Activated CD8-positive, alpha-beta memory T cell treated with anti-CD3 and anti-CD28 coated beads, Interleukin-2, amount 50 U/mL, for 4 hours (primary cell): ENCODE data around the gene CST9L.
"Not testable (repeated sequence)": the region's sequence is repeated elsewhere in the genome, so short reads cannot be mapped to it uniquely, and the experiment has no call there.

Experiments
- DNase-seq: peaks from one replicate; pipeline ENCODE4 v3.0.0-alpha.2; 2020

Gene CST9L

DNA sequence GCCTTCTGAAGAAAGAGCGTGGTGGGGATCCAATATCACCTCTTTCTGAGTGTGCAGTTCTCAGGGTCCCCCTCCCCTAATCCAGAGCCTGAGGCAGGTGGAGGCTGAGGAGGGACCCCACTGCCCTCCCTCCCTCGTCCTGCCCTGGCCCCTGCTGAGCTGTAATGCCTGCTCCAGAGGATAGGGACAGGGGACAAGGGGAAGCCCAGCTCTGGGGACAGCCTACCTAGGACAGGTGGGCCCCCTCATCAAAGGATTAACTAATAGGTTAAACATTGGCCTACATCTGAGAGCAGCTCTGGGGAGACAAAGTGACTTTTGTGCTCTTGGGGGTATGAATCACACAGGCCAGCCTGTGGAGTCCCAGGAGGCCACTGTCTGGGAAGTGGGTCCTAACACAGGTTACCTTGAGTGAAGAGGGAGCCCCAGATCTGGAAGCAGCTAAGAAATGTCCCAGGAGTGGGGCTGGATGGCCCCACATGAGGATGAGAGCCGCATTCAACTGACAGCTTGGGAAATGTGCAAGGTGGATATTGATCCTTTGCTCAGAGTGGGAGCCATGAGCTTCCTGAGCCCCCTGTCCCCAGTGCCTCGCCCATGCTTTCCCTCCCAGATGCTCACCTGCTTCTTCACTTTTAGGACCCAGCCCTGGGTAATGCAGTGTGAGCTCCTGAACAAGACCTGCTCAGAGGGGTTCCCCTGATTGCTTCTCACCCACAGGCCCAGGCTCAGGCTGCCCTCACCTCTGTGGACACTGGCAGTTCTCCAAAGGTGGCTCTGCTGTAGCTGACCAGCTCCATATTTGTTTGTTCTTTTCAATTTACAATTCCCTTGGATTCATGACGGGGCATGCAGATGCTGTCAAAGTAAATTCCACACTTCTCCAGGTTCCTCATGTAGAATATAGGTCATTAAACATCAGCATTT is 17.8 kb upstream of the CST9L start:
- DNase-seq: no peak

DNA sequence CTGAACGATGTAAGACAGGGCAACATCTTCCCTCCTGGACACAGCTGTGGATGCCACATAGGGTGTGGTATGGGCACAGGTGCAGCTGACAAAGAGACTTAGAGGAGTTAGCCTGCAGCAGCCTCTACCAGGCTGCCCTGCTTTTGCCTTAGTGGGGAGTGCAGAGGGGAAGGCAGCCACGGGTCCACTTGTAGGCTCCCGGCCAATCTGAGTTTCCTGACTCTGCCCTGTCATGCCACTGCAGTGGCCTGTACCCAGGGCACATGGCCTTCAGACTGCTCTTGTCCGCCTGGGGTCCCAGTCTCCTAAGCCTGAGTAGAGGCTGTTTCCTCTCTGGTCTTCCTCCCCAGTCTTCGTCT is 17.1 kb upstream of the CST9L start:
- DNase-seq: no peak

DNA sequence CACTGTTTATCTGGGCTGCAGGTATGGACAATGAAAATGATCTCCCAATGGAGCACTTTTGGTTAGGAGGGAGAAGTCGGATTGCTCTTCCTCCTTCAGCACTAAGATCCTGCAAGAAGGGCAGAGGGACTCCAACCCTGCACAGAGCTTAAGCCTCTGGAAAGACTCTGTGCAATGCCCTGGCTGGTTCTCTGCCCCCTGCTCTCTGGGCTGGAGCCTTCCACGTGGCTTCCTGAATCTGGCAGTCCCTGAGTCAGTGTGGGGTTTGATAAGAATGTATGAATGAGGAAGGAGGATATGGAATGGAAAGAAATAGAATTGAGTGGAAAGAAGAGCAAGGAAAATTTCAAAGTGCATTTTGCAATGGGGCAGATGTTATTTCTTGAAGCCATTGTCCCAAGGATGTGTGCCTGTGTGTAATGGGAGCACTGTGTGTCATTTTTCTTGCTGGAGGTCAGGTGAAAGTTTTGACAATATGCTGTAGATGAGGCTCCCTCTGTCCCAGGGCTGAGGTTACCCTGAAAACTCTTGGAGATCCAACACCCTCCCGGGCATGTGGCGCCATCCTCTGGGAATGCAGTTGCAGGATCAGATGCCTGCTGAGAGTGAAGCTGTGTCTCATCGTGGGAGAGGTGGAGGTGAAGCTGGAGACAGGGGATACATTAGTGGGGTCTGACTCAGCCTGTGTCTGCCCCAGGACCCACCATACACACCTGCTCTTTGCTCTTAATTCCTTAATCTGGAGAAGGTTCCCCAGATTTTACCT is 16.3 kb upstream of the CST9L start:
- DNase-seq: no peak

DNA sequence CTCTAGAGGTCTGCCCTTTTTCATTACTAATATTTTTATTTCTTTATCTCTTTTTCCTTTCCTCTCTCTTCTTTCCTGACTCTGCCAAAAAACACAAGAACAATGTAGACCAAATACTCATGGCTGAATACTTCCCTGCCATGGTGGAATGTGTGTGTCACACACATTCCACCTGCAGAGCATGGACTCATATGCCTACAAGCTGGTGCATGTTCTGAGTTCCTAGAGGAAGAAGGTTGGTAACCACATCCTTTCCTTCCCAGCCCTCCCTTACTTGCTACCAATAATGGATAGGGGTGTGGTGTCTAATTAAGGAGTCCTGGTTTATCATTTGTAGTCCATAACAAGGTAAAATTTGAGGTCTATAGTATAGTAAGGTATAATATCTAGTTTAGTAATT is 15.2 kb upstream of the CST9L start:
- DNase-seq: no peak

DNA sequence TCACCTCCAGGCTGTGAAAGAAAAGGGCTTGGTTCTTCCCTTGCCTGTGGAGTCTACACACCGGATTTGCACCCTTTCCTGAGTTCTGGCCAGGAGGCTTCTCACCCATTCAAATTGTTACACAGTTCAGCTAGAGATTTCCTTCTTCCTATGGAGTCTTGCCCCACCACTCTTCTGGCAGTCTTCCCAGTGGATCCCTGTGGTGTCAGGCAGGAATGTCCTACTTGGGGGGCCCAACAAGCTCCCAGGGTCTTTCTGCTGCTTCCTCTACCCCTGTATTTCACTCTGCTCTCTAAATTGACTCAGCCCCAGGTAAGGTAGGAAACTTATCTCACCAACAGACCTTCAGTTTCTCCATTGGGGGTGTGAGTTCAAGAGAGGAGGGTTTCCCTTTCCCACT is 14.0 kb upstream of the CST9L start:
- no peak for DNase-seq

DNA sequence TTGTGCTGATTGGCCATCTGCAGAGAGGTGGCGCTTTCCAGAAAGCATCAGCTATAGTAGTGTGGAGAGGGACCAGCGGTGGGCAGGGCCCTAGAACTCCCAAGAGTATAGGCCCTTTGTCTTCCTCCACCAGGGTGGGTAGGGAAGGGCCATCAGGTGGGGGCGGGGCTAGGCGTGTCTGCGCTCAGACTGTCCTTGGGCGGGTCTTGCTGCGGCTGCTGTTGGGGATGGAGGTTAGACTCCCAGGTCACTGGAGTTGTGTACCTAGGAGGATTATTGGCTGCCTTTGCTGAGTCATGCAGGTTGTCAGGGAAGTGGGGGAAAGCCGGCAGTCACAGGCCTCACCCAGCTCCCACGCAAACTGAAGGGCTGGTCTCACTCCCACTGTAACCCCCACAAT is 13.5 kb upstream of the CST9L start:
- DNase-seq: not testable (repeated sequence)

DNA sequence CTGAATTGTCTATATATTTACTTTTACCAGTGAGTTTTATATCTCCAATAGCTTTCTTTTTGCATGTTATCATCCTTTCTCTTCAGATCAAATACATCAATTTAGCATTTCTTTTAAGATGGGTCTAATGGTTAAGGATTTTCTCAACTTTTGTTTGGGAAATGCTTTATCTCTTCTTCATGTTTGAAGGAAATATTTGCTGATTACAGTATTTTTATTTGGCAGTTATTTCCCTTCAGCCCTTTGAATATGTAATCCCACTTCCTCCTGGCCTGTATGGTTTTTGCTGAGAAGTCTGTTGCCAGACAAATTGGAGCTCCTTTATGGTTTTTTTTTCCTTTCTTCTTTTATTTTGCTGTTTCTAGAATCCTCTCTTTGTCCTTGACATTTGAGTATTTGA is 6.7 kb upstream of the CST9L start:
- DNase-seq: no peak

DNA sequence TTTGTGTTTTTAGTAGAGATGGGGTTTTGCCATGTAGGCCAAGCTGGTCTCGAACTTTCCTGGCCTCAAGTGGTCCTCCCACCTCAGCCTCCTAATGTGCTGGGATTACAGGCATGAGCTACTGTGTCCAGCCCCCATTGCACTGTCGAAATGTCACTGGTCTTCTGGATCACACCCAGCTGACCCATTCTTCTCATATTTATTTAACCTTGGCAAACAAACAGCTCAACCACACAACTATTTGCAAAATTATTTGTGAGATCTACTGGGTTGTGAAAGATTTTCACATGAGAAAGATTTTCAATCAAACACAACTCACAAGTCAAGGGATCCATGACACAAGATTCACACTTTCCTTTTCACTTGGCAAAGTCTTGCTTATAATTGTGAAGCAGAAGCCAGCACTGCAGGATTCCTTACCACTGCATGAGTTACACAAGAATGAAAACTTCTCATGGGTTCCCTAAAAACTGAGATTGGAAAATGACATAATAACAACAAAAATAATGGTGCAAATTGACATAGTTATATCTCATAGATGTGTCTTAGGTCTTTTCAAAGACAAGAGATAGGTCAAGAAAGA is 2.0 kb upstream of the CST9L start:
- no peak for DNase-seq

DNA sequence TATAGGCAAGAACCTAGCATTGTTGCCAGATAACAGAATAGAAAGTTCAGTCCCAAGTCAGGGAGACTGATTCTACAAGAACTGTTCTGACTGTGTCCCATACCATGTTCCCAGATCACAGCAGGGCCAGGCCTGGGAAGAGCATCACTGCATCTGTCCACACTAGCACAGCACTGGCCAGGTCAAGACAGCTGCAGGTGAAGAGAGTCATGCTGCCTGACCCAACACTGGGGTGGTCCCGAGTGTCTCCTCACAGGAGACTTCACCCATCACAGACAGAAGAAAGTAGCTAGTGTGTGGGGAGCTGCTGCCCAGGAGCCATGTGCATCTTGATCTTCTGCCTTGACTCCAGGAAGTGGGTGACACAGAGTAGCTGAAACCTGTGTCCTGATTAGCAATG is 1.3 kb upstream of the CST9L start:
- DNase-seq: no peak

DNA sequence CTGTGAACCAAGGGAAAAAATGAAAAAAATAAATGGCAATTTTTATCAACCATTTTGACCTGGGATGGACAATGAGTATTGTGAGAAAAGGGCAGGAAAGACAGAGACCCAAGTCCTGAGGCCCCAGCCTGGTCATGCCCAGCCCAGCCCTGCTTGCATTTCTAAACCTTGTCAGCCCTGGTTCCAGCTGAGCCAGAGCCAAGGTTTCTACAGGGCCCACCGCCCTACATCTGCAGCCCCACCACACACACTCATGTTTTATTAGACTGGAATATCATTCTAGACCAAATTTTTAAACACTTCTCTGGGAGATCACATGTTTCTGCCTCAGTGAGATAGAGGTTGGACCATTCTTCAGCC is 667 bp upstream of the CST9L start:
- no peak for DNase-seq

DNA sequence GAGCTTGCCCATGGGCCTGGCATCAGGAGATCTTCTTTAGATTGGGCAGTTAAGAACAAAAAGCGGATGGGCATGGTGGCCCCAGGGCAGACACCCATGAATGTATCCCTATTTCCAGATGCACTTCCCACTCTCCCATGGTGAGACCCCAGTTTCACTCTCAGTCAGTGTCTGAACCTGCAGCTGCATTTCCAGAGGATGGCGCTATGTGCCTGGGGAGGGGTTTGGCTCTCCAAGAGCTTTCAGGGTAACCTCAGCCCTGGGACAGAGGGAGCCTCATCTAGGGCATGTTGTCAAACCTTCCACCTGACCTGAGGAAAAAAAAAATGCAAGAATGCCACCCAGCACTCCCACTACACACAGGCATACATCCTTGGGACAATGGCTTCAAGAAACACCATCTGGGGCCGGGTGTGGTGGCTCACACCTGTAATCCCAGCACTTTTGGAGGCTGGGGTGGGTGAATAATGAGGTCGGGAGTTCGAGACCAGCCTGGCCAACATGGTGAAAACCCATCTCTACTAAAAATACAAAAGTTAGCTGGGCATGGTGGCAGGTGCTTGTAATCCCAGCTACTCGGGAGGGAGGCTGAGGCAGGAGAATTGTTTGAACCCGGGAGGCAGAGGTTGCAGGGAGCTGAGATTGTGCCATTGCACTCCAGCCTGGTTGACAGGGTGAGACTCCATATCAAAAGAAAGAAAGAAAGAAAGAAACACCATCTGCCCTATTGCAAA is 1.9 kb downstream of the CST9L start:
- no peak for DNase-seq

DNA sequence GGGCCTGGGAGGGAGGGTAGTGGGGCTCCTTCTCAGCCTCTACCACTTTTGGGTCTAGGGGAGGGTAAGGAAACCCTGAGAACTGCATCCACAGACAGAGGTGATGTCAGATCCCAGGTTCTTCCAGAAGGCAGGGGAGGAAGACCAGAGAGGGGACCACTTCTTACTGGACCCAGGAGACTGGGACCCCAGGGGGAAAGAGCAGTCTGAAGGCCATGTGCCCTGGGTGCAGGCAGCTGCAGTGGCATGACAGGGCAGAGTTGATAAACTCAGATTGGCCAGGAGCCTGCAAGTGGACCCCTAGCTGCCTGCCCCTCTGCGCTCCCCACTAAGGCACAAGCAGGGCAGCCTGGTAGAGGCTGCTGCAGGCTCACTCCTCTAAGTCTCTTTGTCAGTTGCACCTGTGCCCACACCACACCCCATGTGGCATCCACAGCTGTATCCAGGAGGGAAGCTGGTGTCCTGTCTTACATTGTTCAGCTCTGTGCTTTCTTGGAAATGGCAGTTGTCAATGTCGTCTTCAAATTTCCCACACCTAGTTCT is 2.7 kb downstream of the CST9L start:
- no peak for DNase-seq

DNA sequence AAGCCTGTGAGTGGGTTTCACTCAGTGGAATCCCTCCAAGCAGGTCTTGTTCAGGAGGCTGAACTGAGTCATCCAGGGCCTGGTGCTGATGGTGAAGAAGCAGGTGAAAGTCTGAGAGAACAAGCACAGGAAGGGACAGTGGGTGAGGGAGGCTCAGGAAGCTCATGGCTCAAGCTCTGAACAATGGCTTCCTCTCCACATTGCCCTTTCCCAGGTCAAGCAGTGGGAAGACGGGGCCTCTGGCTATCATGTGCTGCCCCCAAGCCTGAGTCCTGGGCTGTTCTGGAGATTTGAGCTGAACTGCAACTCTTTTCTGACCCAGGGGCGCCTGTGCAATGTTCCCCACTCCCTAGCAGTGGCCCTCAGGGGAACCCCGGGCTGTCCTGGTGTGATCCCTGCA is 3.4 kb downstream of the CST9L start:
- no peak for DNase-seq

DNA sequence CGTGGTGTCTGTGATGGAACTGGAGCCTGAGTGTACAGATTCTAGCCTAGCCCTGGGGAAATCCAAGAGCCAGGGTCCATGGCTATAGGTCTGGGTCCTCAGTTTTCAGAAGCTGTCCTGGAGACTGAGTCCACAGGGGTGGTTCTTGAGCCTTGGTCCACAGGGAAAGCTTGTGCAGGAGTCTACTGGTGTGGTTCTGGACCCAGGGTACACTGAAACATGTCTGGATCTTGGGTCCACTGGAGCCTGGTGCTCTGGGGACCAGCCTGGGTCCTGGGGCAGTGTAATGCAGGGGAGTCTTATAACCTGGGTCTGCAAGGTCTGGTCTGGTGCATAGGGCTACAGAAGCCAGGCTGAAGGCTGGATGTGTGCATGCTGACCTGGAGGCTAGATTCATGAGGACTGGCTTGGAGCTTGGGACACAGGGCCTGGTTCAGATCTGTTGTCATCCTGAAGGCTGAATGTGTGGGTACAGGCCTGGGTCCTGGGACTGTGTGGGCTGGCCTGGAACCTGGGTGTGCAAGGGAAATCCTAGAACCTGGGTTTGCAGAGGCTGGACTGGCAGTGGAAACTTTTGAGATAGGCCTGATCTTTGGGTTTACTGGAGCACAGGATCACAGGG is 5.5 kb downstream of the CST9L start:
- DNase-seq: no peak

DNA sequence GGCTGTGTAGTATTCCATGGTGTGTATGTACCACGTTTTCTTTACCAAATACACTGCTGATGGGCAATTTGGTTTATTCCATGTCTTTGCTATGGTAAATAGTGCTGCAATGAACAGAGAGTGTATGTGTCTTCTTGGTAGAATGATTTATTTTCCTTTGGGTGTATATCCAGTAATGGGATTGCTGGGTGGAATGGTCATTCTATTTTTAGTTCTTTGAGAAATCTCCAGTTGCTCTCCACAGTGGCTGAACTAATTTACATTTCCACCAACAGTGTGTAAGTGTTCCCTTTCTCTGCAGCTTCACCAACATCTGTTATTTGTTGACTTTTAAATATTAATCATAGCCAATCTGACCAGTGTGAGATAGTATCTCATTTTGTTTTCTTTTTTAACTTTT is 13.9 kb downstream of the CST9L start:
- no peak for DNase-seq

DNA sequence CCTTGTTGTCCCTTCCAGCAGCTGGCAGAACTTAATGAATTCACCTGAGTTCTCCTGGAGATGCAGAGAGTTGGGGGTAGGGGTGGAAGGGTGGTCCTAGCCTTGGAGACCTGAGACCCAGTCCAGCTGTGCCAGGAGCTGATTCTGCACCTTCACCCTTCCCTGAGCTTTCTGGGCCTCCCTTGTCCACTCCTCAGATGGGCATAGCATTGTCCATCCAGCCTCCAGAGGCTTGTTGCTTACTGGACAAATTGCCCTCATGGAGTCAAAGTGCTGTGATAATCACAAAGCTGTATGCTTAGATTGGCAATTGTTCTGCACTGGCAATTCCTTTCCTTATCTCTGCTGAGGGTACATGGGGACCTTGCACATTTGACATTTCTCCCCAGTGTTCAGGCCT is 16.5 kb downstream of the CST9L start:
- DNase-seq: no peak

DNA sequence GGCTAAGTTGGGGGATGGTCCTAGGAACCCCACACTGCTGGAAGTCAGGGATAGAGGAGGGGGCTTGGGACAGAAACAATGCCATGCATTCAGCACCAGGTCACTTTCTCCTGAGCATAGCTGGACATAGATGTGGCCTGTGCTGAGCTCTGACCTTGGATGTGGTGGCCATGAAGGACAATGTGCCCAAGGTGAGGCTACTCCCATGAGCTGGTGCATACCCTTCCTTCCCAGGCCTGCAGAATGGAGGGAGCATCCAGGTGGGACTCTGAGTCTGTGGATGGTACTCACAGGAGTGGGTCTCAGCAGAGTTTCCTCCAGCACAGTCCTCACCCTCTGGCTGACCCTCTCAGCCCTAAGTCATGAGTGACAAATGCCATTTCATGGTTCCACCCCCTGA is 16.9 kb downstream of the CST9L start:
- no peak for DNase-seq

DNA sequence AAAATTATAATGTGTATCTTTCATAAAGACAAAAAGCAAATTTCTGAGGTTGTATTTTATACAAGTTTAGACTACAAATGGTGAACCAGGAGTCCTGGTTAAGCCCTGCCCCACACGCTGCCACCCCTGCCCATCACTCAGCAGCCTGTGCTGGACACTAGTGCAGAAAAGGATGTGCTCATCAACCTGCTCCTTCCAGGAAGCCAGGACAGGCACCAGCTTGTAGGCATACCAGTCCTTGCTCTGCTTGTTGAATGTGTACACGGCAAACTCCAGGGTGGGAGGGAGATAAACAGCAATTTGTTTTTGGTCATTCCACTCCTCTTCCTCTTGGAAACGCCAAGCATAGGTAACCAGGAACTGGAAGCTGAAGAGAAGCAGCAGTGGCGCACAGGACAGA is 18.1 kb downstream of the CST9L start:
- DNase-seq: no peak

DNA sequence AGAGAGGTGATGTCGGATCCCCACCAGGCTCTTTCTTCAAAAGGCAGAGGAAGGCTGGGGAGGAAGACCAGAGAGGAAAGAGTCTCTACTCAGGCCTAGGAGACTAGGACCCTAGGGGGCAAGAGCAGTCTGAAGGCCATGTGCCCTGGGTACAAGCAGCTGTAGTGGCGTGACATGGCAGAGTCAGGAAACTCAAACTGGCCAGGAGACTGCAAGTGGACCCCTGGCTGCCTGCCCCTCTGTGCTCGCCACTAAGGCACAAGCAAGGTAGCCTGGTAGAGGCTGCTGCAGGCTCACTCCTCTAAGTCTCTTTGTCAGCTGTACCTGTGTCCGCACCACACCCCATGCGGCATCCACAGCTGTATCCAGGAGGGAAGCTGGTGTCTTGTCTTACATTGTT is 19.9 kb downstream of the CST9L start:
- no peak for DNase-seq

DNA sequence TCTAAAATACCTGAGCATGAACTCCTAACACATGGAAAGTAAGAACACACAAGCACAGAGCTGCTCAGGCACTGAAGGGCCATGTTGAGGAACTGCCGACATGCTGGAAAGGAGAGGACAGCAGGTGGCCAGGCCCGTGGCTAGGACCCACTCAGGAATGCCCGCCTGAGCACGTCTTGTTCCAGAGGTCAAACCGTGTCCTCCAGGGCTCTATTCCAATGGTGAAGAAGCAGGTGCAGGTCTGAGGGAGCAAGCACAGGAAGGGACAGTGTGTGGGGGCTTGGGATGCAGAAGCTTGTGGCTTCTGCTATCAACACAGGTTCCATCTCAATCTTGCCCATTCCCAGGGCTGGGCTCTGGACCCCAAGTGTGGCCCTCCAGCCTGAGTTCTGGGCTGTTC is 20.7 kb downstream of the CST9L start:
- no peak for DNase-seq

DNA sequence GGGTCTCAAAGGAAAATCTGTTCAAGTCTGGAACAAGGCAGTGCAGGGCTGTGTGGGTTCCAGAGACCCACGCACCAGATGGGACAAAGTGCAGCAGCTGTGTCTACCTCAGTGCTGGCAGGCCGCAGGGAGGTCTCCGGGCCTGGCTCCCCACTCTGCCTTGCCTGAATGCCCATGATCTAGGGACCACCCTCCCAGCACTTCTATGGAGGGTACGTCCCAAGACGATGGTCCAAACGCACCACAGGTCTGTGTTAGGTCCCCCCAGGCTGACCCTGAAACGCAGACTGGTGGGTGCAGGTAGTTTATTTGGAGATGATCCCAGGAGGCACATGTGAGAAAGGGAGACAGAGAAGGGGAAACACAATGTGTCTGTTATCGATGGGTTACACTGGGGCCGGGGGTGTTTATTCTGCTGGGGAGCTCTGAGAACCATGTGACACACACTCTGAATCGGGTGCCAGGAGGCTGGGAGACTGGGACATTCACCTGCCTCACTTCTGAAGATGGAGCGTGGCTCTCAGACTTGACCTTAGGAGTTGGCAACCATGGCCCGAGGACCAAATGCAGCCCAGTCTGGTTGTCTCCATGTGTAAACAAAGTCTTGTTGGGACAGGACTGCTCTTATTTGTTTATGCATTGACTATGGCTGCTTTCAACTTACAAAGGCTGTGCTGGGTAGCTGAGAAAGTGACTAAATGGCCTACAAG is 21.7 kb downstream of the CST9L start:
- no peak for DNase-seq

DNA sequence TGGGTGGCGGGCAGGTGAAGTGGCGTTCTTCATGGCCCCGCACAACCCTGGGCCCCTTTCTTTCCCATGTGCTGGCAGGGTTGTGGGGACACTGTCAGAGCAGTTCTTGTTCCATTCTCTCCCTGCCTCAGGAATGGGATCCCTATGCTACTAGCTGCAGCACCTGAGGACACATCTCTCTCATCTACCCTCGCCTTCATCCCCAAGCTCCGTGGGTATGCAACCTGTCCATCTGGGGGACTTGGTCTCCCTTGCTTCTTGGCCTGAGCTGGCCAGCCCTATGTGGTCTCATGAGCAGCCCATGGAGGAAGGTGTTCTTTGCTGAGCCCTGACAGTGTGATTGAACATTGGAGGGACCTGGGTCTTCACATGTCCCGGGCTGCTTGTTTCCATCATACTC is 24.2 kb downstream of the CST9L start:
- no peak for DNase-seq
